Astrocyte of the hippocampus (primary cell): ENCODE data around the gene PXYLP1.
A peak's percentile ranks its signal among the peaks of the same experiment; 100 is the strongest.

Experiments
- DNase-seq: peaks from one replicate; pipeline ENCODE4 v3.0.0; 2011; ENCODE audit warnings: low read depth, low spot score

Gene PXYLP1

GRCh38 chr3:141323936-141324704, 92.5 kb downstream of the PXYLP1 start:
- no peak for DNase-seq

GRCh38 chr3:141326123-141326522, 94.5 kb downstream of the PXYLP1 start:
- no peak for DNase-seq

GRCh38 chr3:141326626-141327025, 95.0 kb downstream of the PXYLP1 start:
- no peak for DNase-seq

- DNase-seq: no peak
Observed at GRCh38 chr3:141328286-141329166, 96.9 kb downstream of the PXYLP1 start.

- DNase-seq: no peak
Observed at GRCh38 chr3:141330235-141330634, 98.6 kb downstream of the PXYLP1 start.

- DNase-seq: no peak
Observed at GRCh38 chr3:141330718-141331376, 99.2 kb downstream of the PXYLP1 start.

GRCh38 chr3:141331377-141332318, 100.0 kb downstream of the PXYLP1 start:
- DNase-seq: peak; percentile 88

GRCh38 chr3:141332416-141332815, 100.8 kb downstream of the PXYLP1 start:
- no peak for DNase-seq

GRCh38 chr3:141333836-141334626, 102.4 kb downstream of the PXYLP1 start:
- DNase-seq: peak; percentile 45

GRCh38 chr3:141334627-141335250, 103.1 kb downstream of the PXYLP1 start:
- DNase-seq: no peak

- no peak for DNase-seq
Observed at GRCh38 chr3:141335531-141336061, 104.0 kb downstream of the PXYLP1 start.

GRCh38 chr3:141336672-141337522, 105.3 kb downstream of the PXYLP1 start:
- DNase-seq: peak; percentile 77

- no peak for DNase-seq
Observed at GRCh38 chr3:141337523-141337854, 105.9 kb downstream of the PXYLP1 start.

- no peak for DNase-seq
Observed at GRCh38 chr3:141337991-141338390, 106.4 kb downstream of the PXYLP1 start.

- no peak for DNase-seq
Observed at GRCh38 chr3:141338881-141339280, 107.3 kb downstream of the PXYLP1 start.

- no peak for DNase-seq
Observed at GRCh38 chr3:141341536-141341935, 109.9 kb downstream of the PXYLP1 start.

- no peak for DNase-seq
Observed at GRCh38 chr3:141342386-141342785, 110.8 kb downstream of the PXYLP1 start.

GRCh38 chr3:141343077-141343476, 111.5 kb downstream of the PXYLP1 start:
- DNase-seq: no peak

- no peak for DNase-seq
Observed at GRCh38 chr3:141343865-141344271, 112.2 kb downstream of the PXYLP1 start.
